Measurements from ENCODE around the gene PCDHB14.
"Not testable (repeated sequence)": the region's sequence is repeated elsewhere in the genome, so short reads cannot be mapped to it uniquely, and the experiment has no call there.

The PCDHB14 gene

GRCh38 chr5:141210849-141211248, 12.3 kb upstream of the PCDHB14 start:
- not testable (repeated sequence) for DNase-seq

DNA sequence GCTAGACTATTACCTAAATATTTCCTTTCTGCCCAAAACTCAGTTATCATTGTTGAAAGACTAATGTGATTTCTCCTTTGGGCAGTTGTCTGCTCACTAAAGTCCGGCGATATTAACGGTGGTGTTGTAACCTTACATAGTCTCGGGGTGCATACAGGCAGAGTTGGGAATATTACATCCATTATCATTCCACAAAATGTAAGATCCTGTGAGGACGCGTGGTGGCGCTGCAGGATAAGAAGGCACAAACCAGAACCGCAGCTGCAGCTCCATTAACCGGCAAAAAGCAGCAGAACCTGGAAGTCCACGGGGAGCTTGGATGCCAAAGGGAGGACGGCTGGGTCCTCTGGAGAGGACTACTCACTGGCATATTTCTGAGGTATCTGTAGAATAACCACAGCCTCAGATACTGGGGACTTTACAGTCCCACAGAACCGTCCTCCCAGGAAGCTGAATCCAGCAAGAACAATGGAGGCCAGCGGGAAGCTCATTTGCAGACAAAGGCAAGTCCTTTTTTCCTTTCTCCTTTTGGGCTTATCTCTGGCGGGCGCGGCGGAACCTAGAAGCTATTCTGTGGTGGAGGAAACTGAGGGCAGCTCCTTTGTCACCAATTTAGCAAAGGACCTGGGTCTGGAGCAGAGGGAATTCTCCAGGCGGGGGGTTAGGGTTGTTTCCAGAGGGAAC, 9.3 kb upstream of the PCDHB14 start, which contains the start of gene PCDHB13:
PCDHB13 (plus strand) TSS at position 264 of the 684 bp plus-strand sequence; CDS start at position 469, 205 bp downstream.
- peak; percentile 72 for DNase-seq

DNA sequence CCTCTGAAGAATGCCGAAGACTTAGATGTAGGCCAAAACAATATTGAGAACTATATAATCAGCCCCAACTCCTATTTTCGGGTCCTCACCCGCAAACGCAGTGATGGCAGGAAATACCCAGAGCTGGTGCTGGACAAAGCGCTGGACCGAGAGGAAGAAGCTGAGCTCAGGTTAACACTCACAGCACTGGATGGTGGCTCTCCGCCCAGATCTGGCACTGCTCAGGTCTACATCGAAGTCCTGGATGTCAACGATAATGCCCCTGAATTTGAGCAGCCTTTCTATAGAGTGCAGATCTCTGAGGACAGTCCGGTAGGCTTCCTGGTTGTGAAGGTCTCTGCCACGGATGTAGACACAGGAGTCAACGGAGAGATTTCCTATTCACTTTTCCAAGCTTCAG, 8.6 kb upstream of the PCDHB14 start:
- DNase-seq, result not testable (repeated sequence)

- DNase-seq, result not testable (repeated sequence)
Measured at GRCh38 chr5:141215504-141215903, 7.6 kb upstream of the PCDHB14 start.

DNA sequence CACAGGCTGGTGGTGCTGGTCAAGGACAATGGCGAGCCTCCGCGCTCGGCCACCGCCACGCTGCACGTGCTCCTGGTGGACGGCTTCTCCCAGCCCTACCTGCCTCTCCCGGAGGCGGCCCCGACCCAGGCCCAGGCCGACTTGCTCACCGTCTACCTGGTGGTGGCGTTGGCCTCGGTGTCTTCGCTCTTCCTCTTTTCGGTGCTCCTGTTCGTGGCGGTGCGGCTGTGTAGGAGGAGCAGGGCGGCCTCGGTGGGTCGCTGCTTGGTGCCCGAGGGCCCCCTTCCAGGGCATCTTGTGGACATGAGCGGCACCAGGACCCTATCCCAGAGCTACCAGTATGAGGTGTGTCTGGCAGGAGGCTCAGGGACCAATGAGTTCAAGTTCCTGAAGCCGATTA, 7.1 kb upstream of the PCDHB14 start:
- DNase-seq, result not testable (repeated sequence)

DNA sequence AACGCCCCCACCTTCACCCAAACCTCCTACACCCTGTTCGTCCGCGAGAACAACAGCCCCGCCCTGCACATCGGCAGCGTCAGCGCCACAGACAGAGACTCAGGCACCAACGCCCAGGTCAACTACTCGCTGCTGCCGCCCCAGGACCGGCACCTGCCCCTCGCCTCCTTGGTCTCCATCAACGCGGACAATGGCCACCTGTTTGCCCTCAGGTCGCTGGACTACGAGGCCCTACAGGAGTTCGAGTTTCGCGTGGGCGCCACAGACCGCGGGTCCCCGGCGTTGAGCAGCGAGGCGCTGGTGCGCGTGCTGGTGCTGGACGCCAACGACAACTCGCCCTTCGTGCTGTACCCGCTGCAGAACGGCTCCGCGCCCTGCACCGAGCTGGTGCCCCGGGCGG, 1.7 kb downstream of the PCDHB14 start:
- not testable (repeated sequence) for DNase-seq

- not testable (repeated sequence) for DNase-seq
Measured at GRCh38 chr5:141225421-141225820, 2.3 kb downstream of the PCDHB14 start.

- no peak for DNase-seq
Measured at GRCh38 chr5:141234109-141234667, 11.0 kb downstream of the PCDHB14 start.

- not testable (repeated sequence) for DNase-seq
Measured at GRCh38 chr5:141235922-141236321, 12.8 kb downstream of the PCDHB14 start.

DNA sequence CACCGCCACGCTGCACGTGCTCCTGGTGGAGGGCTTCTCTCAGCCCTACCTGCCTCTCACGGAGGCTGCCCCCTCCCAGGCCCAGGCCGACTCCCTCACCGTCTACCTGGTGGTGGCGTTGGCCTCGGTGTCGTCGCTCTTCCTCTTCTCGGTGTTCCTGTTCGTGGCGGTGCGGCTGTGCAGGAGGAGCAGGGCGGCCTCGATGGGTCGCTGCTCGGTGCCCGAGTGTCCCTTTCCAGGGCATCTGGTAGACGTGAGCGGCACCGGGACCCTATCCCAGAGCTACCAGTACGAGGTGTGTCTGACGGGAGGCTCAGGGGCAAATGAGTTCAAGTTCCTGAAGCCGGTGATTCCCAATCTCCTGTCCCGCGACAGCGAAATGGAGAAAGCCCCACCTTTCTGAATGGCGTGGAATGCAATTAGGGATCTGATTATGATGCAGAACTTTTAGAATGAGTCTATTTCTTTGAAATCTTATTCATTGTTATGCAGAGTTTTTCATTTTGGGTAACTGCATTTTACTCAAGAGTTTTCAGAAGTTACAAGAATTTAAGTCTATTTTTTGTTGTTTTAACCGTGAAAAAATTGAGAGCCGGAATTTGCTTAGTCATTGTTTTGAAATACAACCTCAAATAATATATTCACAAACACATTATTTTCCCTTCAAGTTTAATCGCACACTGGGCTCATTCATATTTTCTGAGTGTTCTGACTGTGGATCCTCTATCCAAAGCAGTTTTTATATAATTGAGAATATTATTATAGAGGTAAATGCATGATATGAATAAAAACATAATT, 13.6 kb downstream of the PCDHB14 start:
- DNase-seq, result no peak

DNA sequence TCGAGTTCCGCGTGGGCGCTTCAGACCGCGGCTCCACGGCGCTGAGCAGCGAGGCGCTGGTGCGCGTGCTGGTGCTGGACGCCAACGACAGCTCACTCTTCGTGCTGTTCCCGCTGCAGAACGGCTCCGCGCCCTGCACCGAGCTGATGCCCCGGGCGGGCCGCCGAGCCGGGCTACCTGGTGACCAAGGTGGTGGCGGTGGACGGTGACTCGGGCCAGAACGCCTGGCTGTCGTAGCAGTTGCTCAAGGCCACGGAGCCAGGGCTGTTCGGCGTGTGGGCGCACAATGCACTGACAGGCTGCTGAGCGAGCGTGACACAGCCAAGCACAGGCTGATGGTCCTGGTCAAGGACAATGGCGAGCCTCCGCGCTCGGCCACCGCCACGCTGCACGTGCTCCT, 18.4 kb downstream of the PCDHB14 start:
- DNase-seq, result no peak

DNA sequence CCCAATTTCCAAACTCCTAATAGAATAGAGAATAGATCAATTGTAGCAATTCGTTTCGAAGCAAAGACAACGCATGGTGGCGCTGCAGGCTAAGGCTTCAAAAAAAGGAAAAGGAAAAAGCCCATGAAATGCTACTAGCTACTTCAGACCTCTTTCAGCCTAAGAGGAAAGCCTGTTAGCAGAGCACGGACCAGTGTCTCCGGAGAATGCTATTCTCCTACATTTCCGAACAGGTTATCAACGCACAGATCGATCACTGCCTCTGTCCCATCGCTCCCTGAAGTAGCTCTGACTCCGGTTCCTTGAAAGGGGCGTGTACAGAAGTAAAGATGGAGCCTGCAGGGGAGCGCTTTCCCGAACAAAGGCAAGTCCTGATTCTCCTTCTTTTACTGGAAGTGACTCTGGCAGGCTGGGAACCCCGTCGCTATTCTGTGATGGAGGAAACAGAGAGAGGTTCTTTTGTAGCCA, 22.1 kb downstream of the PCDHB14 start, which contains the start of gene PCDHB15:
PCDHB15 (plus strand) TSS at position 146 of the 468 bp plus-strand sequence; CDS start at position 330, 184 bp downstream.
- DNase-seq, result no peak

- DNase-seq, result not testable (repeated sequence)
Measured at GRCh38 chr5:141246971-141247370, 23.8 kb downstream of the PCDHB14 start.

GRCh38 chr5:141247434-141247833, 24.3 kb downstream of the PCDHB14 start:
- not testable (repeated sequence) for DNase-seq

DNA sequence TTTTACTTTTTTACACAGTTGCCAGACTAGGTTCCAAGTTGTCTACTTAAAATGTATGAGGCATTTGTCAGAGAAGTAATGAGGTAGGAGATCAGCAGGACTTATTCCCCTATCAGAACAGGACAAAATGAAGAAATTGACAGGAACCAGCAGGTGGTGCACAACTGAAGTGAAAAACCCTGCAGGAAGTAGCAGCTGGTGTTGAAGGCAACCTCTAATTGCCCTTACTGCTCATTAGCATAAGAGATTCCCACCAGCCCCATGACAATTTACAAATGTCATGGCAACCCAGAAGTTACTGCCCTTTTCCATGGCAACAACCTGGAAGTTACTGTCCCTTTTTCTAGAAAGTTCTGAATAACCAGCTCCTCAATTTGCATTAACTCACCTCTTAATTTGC, 27.4 kb downstream of the PCDHB14 start:
- no peak for DNase-seq

- no peak for DNase-seq
Measured at GRCh38 chr5:141258464-141258863, 35.3 kb downstream of the PCDHB14 start.

DNA sequence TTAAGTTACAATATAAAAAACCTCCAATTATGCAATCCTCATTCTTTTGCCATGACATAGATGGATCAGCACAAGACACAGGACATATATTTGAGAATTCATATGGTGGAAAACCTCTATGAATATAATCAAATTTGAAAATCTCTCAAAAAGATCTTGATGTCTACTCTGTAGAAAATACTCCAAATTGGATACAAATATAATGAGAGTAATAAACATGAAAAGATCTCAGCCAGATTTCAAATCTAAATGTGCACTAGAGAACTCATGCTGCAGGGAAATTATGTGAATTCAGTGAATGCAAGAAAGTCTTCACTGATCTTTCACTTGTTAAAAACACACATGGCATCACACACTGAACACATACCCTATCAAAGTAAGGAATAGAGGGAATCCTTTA, 35.8 kb downstream of the PCDHB14 start:
- no peak for DNase-seq

GRCh38 chr5:141260458-141261237, 37.5 kb downstream of the PCDHB14 start:
- no peak for DNase-seq

DNA sequence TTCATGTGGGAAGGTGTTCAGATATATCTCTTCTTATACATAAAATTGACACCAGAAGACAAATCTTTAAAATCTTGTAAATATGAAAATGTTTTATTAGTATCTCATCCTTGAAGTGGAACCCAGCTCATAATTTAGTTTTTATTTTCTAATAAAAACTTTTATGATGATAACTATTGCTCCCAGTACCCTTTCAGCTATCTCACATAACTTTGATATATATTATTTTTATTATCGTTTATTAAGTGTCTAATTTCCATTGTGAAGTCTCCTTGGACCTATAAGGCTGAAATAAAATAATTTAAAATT, 38.0 kb downstream of the PCDHB14 start:
- DNase-seq, result no peak

DNA sequence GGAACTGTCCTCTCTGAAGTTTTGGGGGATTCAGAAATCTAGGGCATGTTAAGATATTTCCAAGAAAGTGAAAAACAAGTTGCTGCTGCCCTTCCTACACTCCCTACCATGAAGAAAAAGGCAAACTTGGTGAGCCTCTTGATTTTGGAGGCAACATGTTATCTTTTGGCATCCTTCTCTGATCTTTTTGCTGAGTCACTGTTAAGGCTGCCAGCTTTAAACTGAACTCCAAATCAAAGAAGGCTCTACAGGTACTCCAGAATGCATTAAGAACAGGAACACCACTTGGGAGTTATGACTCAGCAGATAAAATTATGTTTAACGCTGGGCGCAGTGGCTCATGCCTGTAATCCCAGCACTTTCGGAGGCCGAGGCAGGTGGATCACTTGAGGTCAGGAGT, 46.1 kb downstream of the PCDHB14 start:
- no peak for DNase-seq

GRCh38 chr5:141272906-141273305, 49.8 kb downstream of the PCDHB14 start:
- no peak for DNase-seq
